ENCODE data around the gene SPSB1. TPM values are rescaled to one million over a fixed set of nuclear protein-coding genes. Genes with fewer than 3 reads are reported as not detected.

The SPSB1 gene
- polyA plus RNA-seq, 4 donors, result 24.1 to 69.1 (median 32.6) TPM

- no peak overlapping the region for H3K4me3 ChIP-seq (ENCODE audit: low read depth in 1 of 3, low read length in 3 of 3)
- no peak for DNase-seq
- no peak overlapping the region for H3K27ac ChIP-seq (ENCODE audit: low read depth in 1 of 3, low read length in 2 of 3)
- no peaks in the 10 kb centered on the region for H3K36me3 ChIP-seq (ENCODE audit: control insufficient read depth in 3 of 3, insufficient read depth in 2 of 3, low read depth in 1 of 3, low read length in 3 of 3)
- H3K9me3 ChIP-seq (ENCODE audit: control insufficient read depth in 2 of 2, insufficient read depth in 1 of 2, low read depth in 1 of 2, low read length in 1 of 2), result no peaks in the 10 kb centered on the region
- no peaks in the 10 kb centered on the region for H3K27me3 ChIP-seq (ENCODE audit: control insufficient read depth in 3 of 3, insufficient read depth in 3 of 3, low read length in 3 of 3)
- no peak for FAIRE-seq
- peaks cover 6 to 19% (median 11%) of the 10 kb centered on the region in 3 donors for H3K4me1 ChIP-seq (ENCODE audit: control insufficient read depth in 3 of 3, insufficient read depth in 2 of 3, low read depth in 1 of 3, low read length in 2 of 3)
- 87 to 89% (median 89%) methylated on average over 15 of the region's 15 CpGs for WGBS, 3 donors
Measured at GRCh38 chr1:9404117-9404914, 111.6 kb downstream of the SPSB1 start.

- H3K4me1 ChIP-seq (ENCODE audit: control insufficient read depth in 3 of 3, insufficient read depth in 2 of 3, low read depth in 1 of 3, low read length in 2 of 3), result peaks cover 0 to 8% (median 0%) of the 10 kb centered on the region in 3 donors
- 41 to 56% (median 50%) methylated on average over 7 of the region's 7 CpGs for WGBS, 3 donors
- no peak overlapping the region for H3K27ac ChIP-seq (ENCODE audit: low read depth in 1 of 3, low read length in 2 of 3)
- H3K27me3 ChIP-seq (ENCODE audit: control insufficient read depth in 3 of 3, insufficient read depth in 3 of 3, low read length in 3 of 3), result no peaks in the 10 kb centered on the region
- no peak for FAIRE-seq
- no peak overlapping the region for H3K4me3 ChIP-seq (ENCODE audit: low read depth in 1 of 3, low read length in 3 of 3)
- H3K36me3 ChIP-seq (ENCODE audit: control insufficient read depth in 3 of 3, insufficient read depth in 2 of 3, low read depth in 1 of 3, low read length in 3 of 3), result no peaks in the 10 kb centered on the region
- peak in 1 of 2 donors; percentile 48 for DNase-seq
- no peaks in the 10 kb centered on the region for H3K9me3 ChIP-seq (ENCODE audit: control insufficient read depth in 2 of 2, insufficient read depth in 1 of 2, low read depth in 1 of 2, low read length in 1 of 2)
Measured at GRCh38 chr1:9406111-9406510, 113.4 kb downstream of the SPSB1 start.

GRCh38 chr1:9410737-9411297, 118.1 kb downstream of the SPSB1 start:
- no peaks in the 10 kb centered on the region for H3K27me3 ChIP-seq (ENCODE audit: control insufficient read depth in 3 of 3, insufficient read depth in 3 of 3, low read length in 3 of 3)
- no peak overlapping the region for H3K4me3 ChIP-seq (ENCODE audit: low read depth in 1 of 3, low read length in 3 of 3)
- DNase-seq (peak; percentile 73 to 75), FAIRE-seq (no peak)
- H3K4me1 ChIP-seq (ENCODE audit: control insufficient read depth in 3 of 3, insufficient read depth in 2 of 3, low read depth in 1 of 3, low read length in 2 of 3), result peaks cover 12 to 22% (median 13%) of the 10 kb centered on the region in 3 donors
- H3K36me3 ChIP-seq (ENCODE audit: control insufficient read depth in 3 of 3, insufficient read depth in 2 of 3, low read depth in 1 of 3, low read length in 3 of 3), result no peaks in the 10 kb centered on the region
- WGBS, 3 donors, result 18 to 39% (median 34%) methylated on average over 7 of the region's 7 CpGs
- H3K9me3 ChIP-seq (ENCODE audit: control insufficient read depth in 2 of 2, insufficient read depth in 1 of 2, low read depth in 1 of 2, low read length in 1 of 2), result no peaks in the 10 kb centered on the region
- peak overlapping the region; percentile 23 to 81 (median 29) for H3K27ac ChIP-seq (ENCODE audit: low read depth in 1 of 3, low read length in 2 of 3)

GRCh38 chr1:9413071-9413876, 120.6 kb downstream of the SPSB1 start:
- H3K27ac ChIP-seq (ENCODE audit: low read depth in 1 of 3, low read length in 2 of 3), result peak overlapping the region; percentile 27 to 93 (median 71)
- no peak for FAIRE-seq
- H3K27me3 ChIP-seq (ENCODE audit: control insufficient read depth in 3 of 3, insufficient read depth in 3 of 3, low read length in 3 of 3), result no peaks in the 10 kb centered on the region
- peaks cover 12 to 22% (median 13%) of the 10 kb centered on the region in 3 donors for H3K4me1 ChIP-seq (ENCODE audit: control insufficient read depth in 3 of 3, insufficient read depth in 2 of 3, low read depth in 1 of 3, low read length in 2 of 3)
- no peak overlapping the region for H3K4me3 ChIP-seq (ENCODE audit: low read depth in 1 of 3, low read length in 3 of 3)
- 7 to 14% (median 12%) methylated on average over 17 of the region's 17 CpGs for WGBS, 3 donors
- H3K9me3 ChIP-seq (ENCODE audit: control insufficient read depth in 2 of 2, insufficient read depth in 1 of 2, low read depth in 1 of 2, low read length in 1 of 2), result no peaks in the 10 kb centered on the region
- no peaks in the 10 kb centered on the region for H3K36me3 ChIP-seq (ENCODE audit: control insufficient read depth in 3 of 3, insufficient read depth in 2 of 3, low read depth in 1 of 3, low read length in 3 of 3)
- DNase-seq, result peak; percentile 74 to 76

GRCh38 chr1:9413877-9414213, 121.2 kb downstream of the SPSB1 start:
- no peak overlapping the region for H3K4me3 ChIP-seq (ENCODE audit: low read depth in 1 of 3, low read length in 3 of 3)
- DNase-seq (no peak), FAIRE-seq (no peak)
- no peaks in the 10 kb centered on the region for H3K27me3 ChIP-seq (ENCODE audit: control insufficient read depth in 3 of 3, insufficient read depth in 3 of 3, low read length in 3 of 3)
- H3K4me1 ChIP-seq (ENCODE audit: control insufficient read depth in 3 of 3, insufficient read depth in 2 of 3, low read depth in 1 of 3, low read length in 2 of 3), result peaks cover 12 to 22% (median 13%) of the 10 kb centered on the region in 3 donors
- 53 to 72% (median 71%) methylated on average over 4 of the region's 4 CpGs for WGBS, 3 donors
- H3K9me3 ChIP-seq (ENCODE audit: control insufficient read depth in 2 of 2, insufficient read depth in 1 of 2, low read depth in 1 of 2, low read length in 1 of 2), result no peaks in the 10 kb centered on the region
- H3K27ac ChIP-seq (ENCODE audit: low read depth in 1 of 3, low read length in 2 of 3), result peak overlapping the region in 2 of 3 donors; percentile 71 to 93
- no peaks in the 10 kb centered on the region for H3K36me3 ChIP-seq (ENCODE audit: control insufficient read depth in 3 of 3, insufficient read depth in 2 of 3, low read depth in 1 of 3, low read length in 3 of 3)

- FAIRE-seq (no peak), DNase-seq (no peak)
- Histone ChIP-seq H3K9me3 (ENCODE audit: control insufficient read depth in 2 of 2, insufficient read depth in 1 of 2, low read depth in 1 of 2, low read length in 1 of 2) (no peaks in the 10 kb centered on the region), H3K4me1 (ENCODE audit: control insufficient read depth in 3 of 3, insufficient read depth in 2 of 3, low read depth in 1 of 3, low read length in 2 of 3) (peaks cover 12 to 15% (median 13%) of the 10 kb centered on the region in 3 donors), H3K27ac (ENCODE audit: low read depth in 1 of 3, low read length in 2 of 3) (no peak overlapping the region), H3K4me3 (ENCODE audit: low read depth in 1 of 3, low read length in 3 of 3) (no peak overlapping the region), H3K36me3 (ENCODE audit: control insufficient read depth in 3 of 3, insufficient read depth in 2 of 3, low read depth in 1 of 3, low read length in 3 of 3) (no peaks in the 10 kb centered on the region), H3K27me3 (ENCODE audit: control insufficient read depth in 3 of 3, insufficient read depth in 3 of 3, low read length in 3 of 3) (no peaks in the 10 kb centered on the region)
- 83 to 86% (median 84%) methylated on average over 9 of the region's 9 CpGs for WGBS, 3 donors
Measured at GRCh38 chr1:9416506-9416905, 123.8 kb downstream of the SPSB1 start.

- Histone ChIP-seq H3K9me3 (ENCODE audit: control insufficient read depth in 2 of 2, insufficient read depth in 1 of 2, low read depth in 1 of 2, low read length in 1 of 2) (no peaks in the 10 kb centered on the region), H3K27ac (ENCODE audit: low read depth in 1 of 3, low read length in 2 of 3) (no peak overlapping the region), H3K4me1 (ENCODE audit: control insufficient read depth in 3 of 3, insufficient read depth in 2 of 3, low read depth in 1 of 3, low read length in 2 of 3) (peaks cover 12 to 15% (median 13%) of the 10 kb centered on the region in 3 donors), H3K4me3 (ENCODE audit: low read depth in 1 of 3, low read length in 3 of 3) (no peak overlapping the region), H3K36me3 (ENCODE audit: control insufficient read depth in 3 of 3, insufficient read depth in 2 of 3, low read depth in 1 of 3, low read length in 3 of 3) (no peaks in the 10 kb centered on the region), H3K27me3 (ENCODE audit: control insufficient read depth in 3 of 3, insufficient read depth in 3 of 3, low read length in 3 of 3) (no peaks in the 10 kb centered on the region)
- no peak for DNase-seq
- 94% methylated on average over 18 of the region's 18 CpGs for WGBS, 3 donors
- FAIRE-seq, result no peak
Measured at GRCh38 chr1:9416918-9417500, 124.3 kb downstream of the SPSB1 start.

- no peak for FAIRE-seq
- WGBS, 3 donors, result 65 to 83% (median 76%) methylated on average over 9 of the region's 9 CpGs
- no peaks in the 10 kb centered on the region for H3K36me3 ChIP-seq (ENCODE audit: control insufficient read depth in 3 of 3, insufficient read depth in 2 of 3, low read depth in 1 of 3, low read length in 3 of 3)
- no peaks in the 10 kb centered on the region for H3K27me3 ChIP-seq (ENCODE audit: control insufficient read depth in 3 of 3, insufficient read depth in 3 of 3, low read length in 3 of 3)
- DNase-seq, result no peak
- no peak overlapping the region for H3K27ac ChIP-seq (ENCODE audit: low read depth in 1 of 3, low read length in 2 of 3)
- peaks cover 9 to 11% (median 9%) of the 10 kb centered on the region in 3 donors for H3K4me1 ChIP-seq (ENCODE audit: control insufficient read depth in 3 of 3, insufficient read depth in 2 of 3, low read depth in 1 of 3, low read length in 2 of 3)
- H3K4me3 ChIP-seq (ENCODE audit: low read depth in 1 of 3, low read length in 3 of 3), result no peak overlapping the region
- no peaks in the 10 kb centered on the region for H3K9me3 ChIP-seq (ENCODE audit: control insufficient read depth in 2 of 2, insufficient read depth in 1 of 2, low read depth in 1 of 2, low read length in 1 of 2)
Measured at GRCh38 chr1:9417695-9418094, 125.0 kb downstream of the SPSB1 start.
